GM21515 (cell line): Measurements from ENCODE around the gene PITX2.

Source experiments
- ATAC-seq: cut with Tn5 transposase; IDR thresholded peaks from one replicate; pipeline ENCODE4 v1.9.1; 2021; ENCODE audit not compliant: unreplicated experiment

The PITX2 gene

DNA sequence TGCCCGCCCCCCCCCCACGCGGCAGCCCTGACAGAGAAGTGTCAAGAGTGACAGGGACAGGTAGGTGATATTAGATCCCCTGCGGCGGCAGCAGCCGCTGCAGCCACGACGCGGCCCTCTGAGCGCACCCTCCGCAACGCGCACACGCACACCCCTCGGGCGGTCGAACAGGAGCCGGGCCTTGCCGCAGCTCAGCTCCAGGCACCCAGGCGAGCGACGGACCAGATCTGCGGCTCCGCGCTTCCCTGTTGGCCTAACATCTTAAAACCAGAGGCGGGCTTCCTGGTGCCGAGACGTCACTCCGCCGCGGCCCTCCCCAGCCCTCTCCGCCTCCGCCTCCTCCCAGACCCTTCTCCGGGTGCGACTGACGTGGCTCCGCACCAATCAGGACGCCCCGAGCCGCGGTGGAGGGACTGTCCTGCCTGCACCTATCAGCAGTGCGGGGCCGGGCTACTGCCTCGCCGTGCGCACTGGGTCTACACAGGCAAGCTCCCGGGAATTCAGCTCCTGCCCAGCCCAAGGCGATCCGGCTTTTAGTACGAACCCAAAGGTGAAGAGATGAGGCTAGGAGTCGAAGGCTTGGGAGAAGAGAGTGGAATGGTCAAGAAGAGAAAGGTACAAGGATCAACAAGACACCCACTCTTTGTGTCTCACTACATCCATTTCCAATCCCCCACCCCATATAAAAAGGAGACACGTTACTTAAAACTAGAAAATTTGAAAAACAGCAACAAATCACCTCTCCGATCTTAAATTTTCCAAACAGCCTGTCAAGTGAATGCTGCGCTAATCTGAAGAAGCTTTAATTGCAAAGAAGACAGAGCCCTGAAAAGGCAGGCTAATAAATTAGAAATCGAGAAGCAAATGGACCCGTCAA, at the start of gene PITX2:
Gene PITX2, minus strand, starts transcription at position 237 of the 877 bp plus-strand sequence. CDS start 617 bp downstream, outside the sequence.
- peak; percentile 72 for ATAC-seq

DNA sequence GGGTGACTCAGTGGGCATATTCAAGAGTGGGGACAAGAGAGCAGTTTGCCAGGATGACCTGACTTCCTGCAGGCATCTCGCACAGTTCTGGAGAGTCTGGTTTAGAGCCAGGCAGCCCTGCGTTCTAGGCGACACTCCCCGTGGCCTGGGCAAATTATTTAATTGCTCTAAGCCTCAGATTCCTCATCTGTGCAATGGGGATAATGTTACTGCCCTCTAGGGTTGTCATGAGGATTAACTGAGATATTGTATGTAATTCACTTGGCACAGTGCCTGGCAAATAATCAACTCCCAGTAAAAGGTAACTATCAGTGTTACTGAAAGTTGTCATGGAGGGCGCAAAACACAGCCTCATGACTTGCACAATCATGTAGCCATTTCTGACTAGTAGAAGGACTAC, 48.8 kb upstream of the PITX2 start:
- ATAC-seq: no peak

DNA sequence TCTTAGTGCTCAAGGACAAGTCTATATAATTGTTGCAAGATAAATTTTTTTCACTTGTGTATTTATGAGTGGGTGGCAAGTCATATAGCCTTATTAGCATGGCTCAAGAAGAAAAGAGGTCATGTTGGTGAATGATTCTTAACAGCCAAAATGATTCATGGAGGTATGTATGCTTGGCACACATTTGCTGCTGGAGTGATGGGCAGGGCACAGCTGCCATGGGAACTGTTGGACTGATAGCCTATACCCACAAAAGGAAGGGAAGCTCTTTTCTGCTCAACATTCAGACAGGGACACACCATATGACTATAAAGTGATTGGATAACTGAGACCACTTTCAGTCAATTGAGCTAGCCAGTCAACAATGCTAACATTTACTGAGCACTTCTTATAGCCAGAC, 46.8 kb upstream of the PITX2 start:
- ATAC-seq: no peak

DNA sequence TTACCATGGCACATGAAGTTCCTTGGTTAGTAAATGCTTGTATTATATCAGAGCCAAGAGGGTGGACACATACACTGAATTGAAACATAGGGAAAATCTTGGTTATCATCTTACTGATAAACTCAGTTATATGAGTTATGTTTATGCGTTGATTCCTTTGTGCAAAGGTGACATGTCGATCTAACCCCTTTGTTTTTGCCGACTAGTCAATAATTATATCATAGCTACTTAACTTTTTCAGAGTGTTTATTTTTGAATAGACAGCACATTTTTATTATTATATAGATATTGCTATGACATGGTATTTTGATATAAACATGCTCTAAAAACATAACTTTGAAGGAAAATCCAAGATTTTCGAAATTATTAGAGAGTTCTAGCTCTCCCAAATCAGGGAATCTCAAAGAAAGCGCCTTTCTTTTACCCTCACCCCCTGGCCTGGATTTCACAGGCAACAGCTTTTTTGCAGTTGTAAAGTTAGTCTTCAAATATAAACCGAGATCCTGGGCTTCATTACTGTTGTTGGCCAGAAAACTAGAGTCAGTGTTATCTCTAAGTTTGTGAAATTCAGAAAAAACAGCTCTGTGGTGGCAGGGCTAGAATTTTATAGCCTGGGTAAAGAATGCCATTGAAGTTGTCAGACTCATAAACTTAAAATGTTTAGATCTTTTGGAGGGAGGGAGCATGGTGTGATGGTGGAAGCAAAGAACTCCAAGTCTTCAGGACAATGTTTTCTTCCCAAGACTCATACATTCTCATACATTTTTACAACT, 45.8 kb upstream of the PITX2 start:
- ATAC-seq: no peak

DNA sequence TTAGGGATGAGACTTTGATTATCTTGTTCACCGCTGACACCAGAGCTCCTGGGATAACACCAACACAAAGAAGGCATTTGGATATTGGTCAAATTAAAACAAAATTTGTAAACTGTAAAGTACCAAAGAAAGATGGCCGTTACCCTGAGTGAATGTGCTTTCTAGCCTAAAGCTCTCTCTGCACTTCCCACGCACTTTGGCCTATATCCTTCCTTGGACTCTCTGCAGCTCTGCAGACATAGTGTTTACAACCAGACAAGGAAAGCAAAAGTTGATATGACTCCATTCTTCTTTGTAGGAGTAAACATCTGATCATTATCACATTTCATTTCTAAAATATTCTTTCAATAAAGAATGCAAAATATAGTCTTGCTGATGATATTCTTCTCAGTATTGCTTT, 44.8 kb upstream of the PITX2 start:
- ATAC-seq: no peak

DNA sequence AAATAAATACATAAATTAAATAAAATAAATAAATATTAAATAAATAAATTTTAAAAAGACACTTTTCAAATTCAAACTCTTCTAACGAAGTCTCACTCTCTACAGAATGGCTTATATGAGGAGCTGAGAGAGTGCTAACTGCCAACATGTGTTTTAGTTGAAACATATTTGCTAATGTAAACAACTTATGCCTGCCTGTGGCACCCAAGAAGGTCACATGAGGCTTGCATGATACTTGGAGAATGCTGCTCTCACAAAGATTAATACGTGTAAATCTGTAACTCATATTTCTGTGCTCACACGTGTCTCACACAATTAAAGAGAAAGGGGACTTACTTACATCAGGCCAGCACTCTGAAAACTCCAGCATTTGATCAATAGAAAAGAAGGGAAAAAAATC, 43.2 kb upstream of the PITX2 start:
- no peak for ATAC-seq

DNA sequence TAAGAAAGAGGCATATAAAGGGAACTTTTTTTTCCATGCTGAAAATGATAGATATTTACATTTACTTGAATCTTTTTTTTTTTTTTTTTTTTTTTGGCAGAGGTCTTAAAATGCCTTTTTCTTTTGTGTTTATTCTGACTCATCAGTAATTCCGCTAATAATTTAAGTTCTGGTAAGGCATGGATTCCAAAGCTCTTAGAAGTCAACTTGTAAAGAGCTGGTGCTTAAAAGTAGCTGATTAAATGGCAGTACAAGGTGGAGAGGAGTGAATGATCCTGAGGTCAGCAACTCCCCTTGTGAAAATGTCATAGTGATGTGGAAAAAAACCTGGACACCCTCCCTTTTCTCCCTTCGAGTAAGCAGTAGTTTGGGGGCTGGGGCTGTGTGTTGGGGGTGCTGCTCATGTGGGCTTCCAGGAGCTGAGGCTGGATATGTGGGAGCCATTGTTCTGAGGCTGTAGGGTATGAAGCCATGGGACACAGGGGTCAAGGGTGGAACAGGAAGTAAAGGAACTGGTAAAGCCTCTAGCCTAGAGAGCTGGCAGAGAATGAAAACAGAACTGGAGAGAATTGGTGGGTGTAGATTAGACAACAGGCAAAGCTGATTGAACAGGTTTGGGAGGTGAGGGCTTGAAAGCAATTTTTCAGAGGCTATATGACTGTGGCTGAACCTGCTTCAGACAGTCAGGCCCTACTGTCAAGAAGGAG, 41.0 kb upstream of the PITX2 start:
- ATAC-seq: no peak

DNA sequence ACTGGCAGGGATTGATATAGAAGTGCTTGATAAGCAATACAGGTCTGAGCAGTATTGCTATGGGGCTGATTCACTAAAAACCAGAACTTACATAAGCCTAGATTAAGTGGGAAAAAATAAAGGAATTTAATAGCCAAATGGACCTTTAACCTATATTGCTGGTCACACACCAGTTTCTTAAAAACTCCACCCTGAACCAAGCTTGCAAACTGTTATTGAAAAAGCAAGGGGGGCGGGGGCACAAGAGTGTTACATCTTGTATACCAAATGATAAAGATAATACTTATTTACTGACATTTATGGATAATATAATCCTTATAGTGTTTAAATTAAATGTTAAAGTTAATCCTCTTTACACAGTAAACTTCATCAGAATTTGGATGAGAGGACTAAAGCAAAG, 40.3 kb upstream of the PITX2 start:
- no peak for ATAC-seq

DNA sequence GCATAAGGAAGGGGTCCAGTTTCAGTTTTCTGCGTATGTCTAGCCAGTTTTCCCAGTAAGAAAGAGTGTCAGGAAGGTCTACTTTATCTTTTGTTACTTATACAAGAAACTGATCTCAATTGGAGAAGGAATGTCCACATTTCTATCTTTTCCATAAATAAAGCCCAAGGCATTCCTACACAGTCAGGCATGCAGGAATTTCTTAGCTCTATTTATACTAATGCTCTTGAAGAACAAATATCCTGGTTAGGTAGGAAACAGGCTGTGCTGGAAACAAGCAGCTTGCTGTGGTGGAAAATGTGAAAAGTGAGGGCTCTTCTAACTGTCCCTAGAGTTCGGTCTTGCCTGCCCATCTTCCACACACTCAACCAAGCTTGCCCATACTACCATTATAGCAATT, 37.9 kb upstream of the PITX2 start:
- no peak for ATAC-seq

DNA sequence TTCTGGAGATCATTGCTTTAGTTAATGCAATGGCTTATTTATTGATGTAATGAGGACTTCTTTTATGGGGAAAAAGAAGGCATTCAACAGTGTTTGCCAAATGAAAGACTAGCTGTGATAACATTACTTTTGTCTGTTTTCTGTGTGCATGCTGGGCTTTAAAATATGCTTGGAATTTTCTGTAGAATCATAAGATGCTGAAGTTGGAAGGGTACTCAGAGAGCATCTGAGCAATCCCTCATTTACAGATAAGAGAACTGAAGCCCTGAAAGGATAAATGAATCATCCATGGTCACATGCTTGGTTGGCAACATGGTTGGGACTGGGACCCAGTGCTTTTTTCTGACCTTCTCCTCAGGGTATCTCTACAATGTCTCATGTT, 31.4 kb upstream of the PITX2 start:
- no peak for ATAC-seq

DNA sequence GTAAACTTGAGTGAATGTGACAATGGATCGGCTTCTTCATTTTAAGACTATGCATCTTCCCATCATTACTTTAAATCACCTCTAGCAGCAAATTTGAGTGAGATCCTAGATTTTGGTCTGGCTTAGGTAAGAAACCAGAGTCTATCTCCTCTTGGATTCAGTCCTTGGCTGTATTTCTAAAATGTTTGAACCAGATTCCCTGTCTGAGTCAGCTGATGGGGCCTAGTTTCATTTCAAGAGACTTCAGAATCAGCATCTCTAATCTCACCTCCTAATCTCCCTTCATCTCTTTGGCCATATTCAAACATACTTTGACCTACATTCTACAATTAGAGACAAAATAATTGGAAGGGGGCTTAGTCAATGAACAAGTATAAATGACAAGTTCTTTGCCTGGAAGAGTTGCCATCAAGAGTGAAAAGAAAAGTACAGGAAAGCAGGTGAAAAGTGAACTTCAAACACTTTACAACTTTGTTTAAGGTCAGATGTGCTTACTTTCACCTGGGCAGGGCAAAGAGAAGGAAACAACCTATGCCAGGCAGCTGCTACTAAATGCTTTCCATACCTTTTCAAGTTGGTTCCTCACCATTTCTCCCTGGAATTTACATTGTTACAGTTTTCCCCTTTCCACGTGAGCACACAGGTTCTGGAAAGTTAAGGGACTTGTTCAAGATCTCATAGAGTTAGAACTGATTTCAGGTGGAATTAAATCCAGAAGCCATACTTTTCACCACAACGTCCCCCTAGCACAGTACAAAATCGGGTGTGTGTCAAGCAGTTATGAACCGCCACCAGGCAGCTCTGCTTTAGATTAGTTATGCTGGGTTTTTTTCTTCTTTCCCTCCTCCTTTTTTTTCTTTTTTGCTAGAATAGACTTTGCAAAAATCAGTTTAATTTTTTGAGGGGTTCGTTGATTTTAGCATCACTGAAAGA, 30.7 kb upstream of the PITX2 start:
- ATAC-seq: no peak

DNA sequence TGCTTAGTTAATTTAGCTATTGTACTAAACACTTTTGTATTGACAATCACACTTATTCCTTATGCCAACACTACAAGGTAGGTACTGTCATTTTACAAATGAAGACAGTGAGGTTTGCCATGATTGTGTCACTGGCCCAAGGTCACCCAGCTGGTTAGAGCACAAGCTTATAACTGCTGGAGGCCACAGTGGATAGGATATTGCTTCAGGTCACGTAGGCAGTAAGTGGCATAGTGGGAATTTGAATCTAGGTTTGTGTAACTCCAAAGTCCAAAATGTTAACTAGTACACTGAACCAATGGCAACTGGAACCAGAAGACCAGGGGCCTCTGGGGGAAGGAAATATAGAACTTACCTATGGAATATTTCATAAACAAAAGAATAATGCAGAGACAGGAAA, 21.1 kb upstream of the PITX2 start:
- no peak for ATAC-seq

DNA sequence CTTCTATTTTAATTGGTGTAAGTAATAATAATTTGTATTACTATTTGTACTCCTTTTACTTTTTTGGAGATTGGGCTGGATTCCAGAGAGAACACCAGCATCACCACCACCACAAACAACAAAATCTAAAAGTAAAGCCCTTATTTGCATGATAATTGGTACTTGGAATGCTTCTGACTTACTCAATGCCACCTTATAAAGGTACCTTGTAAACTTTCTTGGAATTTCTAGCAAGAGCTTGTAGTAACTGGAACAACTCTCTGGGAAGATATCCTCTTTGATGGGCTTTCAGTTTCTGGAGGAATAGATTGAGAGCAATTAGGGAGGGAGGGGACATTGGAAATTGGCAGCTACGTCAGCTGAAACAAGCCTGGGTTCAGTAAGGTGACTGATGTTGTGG, 20.2 kb upstream of the PITX2 start:
- ATAC-seq: no peak

DNA sequence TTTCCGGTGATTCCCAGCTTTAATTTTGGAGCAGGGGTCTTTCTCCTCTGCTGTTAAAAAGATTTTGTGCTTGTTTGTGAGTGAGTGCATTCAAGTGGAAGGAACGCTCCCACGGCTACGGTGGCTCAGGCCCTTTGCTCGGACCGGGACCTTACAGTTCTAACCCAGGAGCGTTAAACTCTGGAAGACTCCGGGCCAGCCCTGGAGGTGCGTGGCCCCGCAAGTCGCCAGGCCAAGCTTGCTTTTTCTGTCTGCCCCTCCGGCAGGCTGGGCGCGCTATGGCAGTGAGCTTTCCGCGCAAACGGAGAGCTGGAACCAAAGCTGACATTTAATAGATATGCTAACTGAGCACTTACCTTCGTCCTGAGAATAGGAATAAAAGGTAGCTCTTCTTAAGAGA, 18.3 kb upstream of the PITX2 start:
- no peak for ATAC-seq

DNA sequence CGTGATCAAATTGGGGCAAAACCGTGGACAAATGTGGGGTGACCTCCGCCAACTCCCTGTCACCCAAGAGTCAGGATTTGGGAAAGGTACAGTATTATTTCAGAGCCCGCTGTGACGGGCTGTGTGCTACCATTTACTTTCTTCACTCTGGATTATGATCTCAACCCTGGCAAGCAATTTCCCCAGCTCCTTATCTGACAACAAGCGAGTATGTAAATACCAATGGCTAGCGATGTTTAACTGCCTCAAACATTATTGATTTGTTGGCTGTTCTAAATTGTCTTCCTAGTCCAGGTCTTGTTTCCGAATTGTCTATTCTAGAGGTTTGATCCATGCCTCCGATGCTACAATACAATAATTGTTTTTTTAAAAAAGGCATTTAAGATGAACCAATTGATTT, 17.7 kb upstream of the PITX2 start:
- ATAC-seq: no peak

DNA sequence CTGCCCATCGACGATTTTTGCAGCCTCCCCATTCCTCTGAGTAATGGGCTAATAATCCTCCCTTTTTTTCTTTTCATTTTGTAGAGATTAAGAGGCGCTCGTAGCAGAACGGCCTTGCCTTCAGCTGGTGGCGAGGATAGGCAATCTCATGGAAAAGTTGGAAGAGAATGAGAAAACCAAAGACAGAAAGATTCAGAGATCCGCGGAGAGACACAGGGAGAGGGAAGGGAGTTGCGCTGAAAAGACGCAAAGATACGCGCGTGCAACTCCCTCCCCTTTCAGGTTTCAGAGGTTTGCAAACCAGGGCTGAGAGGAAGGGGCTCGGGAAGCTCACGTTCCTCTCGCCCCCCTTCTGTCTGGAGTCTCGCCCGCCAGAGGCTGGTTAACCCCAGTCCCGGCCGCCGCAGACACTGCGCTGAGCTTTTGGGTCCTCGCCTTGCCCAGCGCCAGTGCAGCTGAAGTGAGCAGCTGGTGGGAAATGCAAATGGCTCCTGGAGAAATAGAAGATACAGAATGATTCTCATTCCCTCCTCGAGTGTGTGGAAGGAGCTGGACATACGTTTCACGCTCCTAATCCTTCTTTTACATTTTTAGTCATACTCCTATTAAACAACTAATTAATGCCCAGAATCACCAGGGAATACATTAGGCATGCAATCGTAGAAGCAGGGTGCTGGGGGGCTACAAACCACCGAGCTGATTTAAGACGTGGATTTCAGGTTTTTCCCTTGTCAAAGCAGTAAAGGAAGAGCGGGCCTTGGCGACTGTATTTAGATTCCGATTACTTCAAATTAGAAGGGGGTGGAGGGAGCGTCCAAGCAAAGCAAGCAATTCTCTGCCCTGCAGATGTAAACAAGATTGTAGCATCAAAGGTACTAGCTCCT, 16.6 kb upstream of the PITX2 start:
- ATAC-seq: no peak

DNA sequence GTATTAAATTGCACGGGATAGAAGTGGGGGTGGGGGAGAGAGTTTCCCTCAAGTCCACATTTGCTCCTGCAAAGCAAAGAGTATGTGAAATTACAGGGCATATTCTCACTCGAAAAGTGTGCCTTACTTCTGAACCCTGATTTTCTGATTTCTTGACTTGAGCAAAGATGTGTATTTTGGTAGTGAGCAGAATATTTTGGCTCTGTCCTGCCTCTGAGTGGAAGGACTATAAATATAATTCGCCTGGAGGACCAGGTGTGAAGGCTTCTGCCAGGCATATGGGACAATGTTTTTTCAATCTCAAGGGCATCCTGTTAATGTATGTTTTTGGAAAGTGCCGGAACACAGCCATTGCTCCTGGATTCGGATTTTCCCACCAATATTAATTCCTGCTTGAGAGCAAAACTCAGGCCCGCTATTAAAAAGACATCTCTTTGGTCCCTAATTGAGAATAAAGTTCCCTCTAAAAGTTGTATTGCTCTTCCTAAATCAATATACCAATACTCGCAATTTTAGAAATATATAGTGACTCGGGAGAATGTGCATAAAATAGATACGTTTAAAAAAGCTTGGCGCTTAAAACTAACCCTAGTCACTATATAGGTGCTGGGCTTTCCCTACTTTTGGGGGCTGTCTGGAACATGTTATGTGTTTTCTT, 15.3 kb upstream of the PITX2 start:
- no peak for ATAC-seq

DNA sequence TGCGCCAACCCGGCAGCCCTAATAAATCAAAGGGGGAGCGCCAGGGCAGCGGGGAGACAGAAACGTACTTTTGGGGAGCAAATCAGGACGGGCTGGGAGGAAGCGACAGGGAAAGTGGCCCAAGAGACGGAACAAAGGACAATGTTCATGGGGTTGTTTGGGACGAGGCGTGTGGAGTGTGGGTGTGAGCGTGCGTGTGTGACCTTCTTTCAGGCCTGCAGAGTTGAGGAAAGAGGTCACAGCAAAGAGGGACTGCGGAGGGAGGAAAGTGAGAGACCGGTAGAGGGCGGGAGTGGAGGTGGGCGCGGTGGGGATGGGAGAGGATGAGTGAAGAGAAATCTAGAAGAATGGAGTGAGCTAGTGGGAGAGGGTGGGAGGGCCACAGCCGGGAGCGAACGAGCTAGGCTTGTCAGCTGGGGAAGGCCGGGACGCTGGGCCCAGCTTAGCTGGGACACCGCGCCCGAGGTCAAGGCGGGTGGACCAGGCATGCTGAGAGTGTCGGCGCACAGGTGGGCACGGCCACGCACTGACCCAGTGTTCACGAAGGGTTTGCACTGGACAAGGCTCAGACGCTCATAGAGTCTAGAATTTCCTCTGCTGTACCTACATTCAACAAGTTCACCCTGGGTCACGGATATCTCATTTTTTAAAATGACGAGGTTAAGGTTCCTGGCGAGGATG, 14.7 kb upstream of the PITX2 start:
- ATAC-seq: no peak
